LNCAP (cell line): ENCODE results near the gene SRRM1.

Experiments
- TF ChIP-seq, protein P1 (sequence below): fragments of 450-650 bp; IDR thresholded peaks from 2 replicates; pipeline ENCODE4 v1.5.1; 2017; ENCODE audit warnings: mild to moderate bottlenecking

The SRRM1 gene

DNA sequence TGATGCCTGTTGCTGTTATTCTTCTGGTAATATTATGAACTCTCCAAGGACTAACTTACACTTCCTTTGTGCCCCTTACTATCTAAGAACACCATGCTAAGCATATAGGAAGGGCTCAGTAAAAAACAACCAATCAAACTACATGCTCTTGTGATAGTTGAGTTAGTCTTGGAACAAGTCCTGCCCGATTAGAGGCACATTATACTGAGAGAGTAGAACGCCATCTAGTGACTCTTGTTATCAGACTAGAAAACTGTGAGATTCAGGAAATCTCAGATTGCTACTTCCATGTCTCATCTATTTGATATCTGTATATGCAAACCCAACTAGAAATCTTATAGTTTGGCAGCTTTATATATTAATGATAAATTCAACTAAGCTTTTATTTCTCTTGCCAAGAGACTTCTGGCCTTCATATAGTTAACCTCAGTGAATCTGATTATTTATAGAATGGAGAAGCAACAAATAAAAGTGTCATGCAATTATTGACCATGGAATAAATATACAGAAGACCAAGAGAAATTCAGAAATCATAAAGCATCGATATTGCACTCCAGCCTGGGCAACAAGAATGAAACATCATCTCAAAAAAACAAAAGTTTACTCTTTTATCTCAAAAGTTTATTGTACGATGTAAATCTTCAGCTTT, 7.8 kb upstream of the SRRM1 start:
- TF ChIP-seq, protein P1, sequence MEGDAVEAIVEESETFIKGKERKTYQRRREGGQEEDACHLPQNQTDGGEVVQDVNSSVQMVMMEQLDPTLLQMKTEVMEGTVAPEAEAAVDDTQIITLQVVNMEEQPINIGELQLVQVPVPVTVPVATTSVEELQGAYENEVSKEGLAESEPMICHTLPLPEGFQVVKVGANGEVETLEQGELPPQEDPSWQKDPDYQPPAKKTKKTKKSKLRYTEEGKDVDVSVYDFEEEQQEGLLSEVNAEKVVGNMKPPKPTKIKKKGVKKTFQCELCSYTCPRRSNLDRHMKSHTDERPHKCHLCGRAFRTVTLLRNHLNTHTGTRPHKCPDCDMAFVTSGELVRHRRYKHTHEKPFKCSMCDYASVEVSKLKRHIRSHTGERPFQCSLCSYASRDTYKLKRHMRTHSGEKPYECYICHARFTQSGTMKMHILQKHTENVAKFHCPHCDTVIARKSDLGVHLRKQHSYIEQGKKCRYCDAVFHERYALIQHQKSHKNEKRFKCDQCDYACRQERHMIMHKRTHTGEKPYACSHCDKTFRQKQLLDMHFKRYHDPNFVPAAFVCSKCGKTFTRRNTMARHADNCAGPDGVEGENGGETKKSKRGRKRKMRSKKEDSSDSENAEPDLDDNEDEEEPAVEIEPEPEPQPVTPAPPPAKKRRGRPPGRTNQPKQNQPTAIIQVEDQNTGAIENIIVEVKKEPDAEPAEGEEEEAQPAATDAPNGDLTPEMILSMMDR: peak; percentile 51; the same call in 1 of the 2 replicates

DNA sequence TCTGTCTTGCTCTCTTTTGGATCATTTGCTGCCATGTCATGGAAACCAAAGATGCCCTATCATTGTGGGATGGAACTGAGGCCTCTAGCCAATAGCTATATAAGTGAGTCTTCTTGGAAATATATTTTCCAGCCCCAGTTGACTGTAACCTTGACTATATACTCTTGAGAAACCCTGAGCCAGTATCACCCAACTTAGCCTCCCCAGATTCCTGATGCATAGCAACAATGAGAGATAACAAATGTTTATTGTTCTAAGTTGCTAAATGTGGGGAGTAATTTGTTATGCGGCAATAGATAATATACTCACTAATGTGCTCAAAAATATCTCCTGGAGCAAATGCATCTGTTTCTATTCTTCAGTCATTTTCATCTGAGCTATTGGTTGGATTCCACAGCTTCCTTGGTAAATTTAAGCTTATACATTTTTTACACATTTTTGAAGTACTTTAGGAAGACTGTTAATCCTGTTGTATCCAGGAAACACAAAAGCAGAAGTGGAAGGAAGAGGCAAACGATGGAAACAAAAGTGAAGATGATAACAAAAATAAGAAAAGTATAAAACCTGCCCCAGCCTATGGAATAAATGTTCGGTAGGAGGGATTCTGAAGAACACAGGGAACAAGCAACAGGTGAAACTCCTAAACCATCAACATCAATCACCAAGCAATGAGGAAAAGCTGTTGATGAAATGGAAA, 6.3 kb upstream of the SRRM1 start:
- TF ChIP-seq, protein P1: no peak

DNA sequence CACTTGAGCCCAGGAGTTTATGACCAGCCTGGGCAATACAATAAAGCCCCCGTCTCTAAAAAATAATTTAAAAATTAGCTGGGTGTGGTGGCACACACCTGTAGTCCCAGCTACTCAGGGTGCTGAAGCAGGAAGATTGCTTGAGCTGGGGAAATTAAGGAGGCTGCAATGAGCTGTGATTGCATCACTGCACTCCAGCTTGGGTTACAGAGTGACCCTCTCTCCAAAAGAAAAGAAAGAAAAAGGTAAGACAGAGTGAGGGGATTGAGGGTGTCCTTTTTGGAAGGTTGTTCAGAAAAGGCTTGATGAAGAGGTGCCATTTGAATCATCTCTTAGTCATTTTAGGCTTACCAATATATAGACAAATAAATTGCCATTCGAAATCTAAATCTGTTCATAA, 4.0 kb upstream of the SRRM1 start:
- TF ChIP-seq, protein P1: no peak

DNA sequence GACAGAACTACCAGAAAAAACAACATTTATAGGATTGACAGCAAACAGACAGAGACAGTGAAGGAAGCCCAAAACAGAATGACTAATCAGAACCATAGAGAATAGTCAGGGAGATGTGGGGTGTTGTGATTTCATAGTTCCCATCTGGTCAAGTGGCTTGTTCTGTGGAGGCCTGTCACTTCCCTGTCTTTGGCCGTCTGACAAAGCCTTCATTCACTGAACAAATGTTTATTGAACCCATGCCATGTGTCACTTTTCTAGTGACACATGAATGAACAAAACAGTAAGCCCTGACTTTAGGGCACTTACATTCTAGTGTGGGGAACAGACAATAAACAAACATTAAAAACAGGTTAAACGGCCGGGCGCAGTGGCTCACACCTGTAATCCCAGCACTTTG, 3.2 kb upstream of the SRRM1 start:
- TF ChIP-seq, protein P1: no peak

DNA sequence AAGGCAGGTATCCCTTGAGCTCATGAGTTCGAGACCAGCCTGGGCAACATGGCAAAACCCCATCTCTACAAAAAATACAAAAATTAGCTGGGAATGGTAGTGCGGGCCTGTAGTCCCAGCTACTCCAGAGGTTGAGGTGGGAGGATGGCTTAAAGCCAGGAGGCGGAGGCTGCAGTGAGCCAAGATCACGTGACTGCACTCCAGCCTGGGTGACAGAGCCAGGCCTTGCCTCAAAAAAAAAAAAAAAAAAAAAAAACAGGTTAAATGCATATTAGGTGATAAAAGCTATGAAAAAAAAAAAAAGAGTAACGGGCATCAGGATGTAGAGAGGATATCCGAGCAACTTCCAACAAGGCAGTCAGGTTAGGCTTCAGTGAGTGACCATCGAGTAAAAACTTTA, 2.8 kb upstream of the SRRM1 start:
- TF ChIP-seq, protein P1: no peak

- TF ChIP-seq, protein P1: no peak
These were observed 1.4 kb upstream of the SRRM1 start for GRCh38 chr1:24641646-24642151.

DNA sequence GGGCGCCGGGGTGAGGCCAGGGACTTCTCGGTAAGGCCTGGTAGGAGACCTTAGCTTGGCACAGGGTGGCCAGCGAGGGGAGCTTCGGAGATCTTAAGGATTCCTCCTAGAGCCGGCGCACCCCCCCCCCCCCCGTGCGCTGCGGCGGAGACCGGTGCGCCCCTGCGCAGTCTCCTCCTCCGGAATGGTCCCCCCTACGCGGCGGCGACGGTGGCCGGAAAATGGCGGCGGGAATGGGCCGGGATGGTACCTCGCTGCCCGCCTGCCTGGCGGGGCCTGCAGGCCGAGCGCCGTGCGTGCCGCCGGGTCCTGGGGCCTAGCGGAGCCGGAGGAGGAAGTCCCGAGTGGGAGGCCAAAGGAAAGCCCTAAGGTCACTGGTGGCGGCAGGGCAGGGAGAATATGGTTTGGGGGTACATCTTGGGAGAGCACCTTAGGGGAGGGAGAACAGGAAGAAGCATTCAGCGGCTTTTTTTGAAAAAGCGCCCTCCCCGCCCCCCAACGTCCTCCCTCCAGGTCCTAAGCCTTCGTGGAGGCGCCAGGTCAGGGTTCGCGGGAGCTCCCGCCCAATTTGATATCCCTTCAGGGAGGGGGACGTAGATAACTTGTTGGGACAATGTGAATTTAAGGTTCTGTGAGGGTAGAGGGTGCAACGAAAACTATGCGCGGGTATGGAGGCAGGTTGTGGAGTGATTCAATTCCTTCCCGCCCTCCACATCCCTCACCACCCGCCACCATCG, 429 bp downstream of the SRRM1 start:
- TF ChIP-seq, protein P1: no peak
